Left lobe of liver (tissue), 1 donor: ENCODE results near the gene COA8. TPM values are rescaled to one million over a fixed set of nuclear protein-coding genes. Genes with fewer than 3 reads are reported as not detected.

Source experiments
- total RNA-seq: library from RNA; stranded (reverse); gene quantifications from one replicate; pipeline ENCODE4 v1.2.1, GENCODE V29; 2021
- donor health status: DM: no; HTN: yes; CAD: no.

Gene COA8
- total RNA-seq, 1 donor from 2014 or later, result 17.1 TPM

Other genes with a start within 250 kb of the COA8 start
- gene EIF5, start 228.7 kb upstream of the COA8 start, total RNA-seq, result 192 TPM
- 26.5 TPM for gene MARK3, start 177.5 kb upstream of the COA8 start, total RNA-seq
- 10.2 TPM for gene CKB, start 40.1 kb upstream of the COA8 start, total RNA-seq
- 6.0 TPM for gene TRMT61A, start 33.8 kb upstream of the COA8 start, total RNA-seq
- gene BAG5, start 303 bp upstream of the COA8 start, total RNA-seq, result 7.5 TPM
- gene KLC1, start 66.3 kb downstream of the COA8 start, total RNA-seq, result 56.6 TPM
- gene XRCC3, start 152.5 kb downstream of the COA8 start, total RNA-seq, result 1.2 TPM
- gene ZFYVE21, start 152.8 kb downstream of the COA8 start, total RNA-seq, result 25.2 TPM